Activated CD8-positive, alpha-beta memory T cell treated with anti-CD3 and anti-CD28 coated beads, Interleukin-2, amount 50 U/mL, for 24 hours (primary cell): ENCODE results near the gene ABHD11.
A peak's percentile ranks its signal among the peaks of the same experiment; 100 is the strongest.
"Not testable (repeated sequence)": the region's sequence is repeated elsewhere in the genome, so short reads cannot be mapped to it uniquely, and the experiment has no call there.

Source experiments
- DNase-seq: peaks from one replicate; pipeline ENCODE4 v3.0.0-alpha.2; 2020; ENCODE audit errors: extremely low read depth

ABHD11 gene

DNA sequence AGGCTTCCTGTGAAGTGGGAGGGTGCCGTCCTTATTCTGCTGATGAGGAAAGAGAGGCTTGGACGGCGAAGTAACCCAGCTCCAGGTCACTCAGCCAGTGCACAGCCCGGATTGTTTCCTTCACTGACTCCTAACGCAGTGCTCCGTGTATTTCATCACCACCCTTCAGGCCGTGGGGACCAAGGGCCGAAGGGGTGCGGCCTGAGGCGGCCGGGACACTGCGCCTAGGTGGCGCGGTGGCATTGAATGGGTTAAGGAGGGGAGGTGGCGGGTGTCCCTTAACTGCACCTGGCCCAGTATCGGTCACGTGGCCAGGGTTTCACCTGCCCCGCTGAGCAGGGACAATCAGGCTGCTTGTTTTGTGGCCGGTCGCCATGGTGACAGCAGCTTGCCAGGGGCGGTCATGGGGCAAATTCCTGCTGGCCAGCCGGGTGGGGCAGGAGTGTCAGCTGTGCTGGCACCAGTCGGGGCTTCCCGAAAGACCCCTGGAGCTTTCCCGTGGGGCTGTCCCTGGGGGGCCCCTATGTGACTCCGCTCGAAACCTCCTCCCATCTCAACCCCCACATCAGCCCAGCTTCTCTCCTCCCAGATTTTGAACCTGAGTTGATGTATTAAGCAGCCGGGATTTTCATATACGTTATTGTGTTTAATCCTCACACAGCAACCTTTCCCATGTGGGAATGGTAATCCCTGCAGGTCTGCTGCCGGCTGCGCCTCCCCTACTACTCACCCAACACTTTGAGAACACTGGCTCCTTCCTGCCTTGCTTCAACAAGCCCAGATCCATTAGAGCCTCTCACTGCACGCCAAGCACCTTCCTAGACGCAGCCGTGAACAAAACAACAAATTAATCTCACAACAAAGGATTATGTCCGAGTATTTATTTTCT, 4.4 kb upstream of the ABHD11 start:
- no peak for DNase-seq

DNA sequence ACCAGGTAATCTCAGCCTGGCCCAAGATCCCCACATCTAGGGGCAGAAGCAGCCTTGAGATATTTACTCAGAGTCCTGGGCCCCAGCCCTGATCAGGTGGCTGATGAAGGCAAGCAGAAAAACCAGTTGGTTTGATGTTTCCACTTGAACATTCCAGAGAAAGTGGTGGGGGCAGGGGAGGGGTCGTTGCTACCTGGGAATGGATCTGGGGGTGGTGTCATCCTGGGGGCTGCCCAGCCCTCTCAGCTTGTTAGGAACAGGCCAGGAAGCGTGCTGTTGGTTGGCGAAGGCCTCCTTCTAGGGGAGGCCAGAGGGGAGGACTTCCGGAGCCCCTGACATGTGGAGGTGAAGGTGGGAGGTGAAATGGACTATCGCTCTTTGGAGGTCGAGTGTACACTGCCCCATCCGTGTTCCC, 3.7 kb upstream of the ABHD11 start:
- DNase-seq: no peak

DNA sequence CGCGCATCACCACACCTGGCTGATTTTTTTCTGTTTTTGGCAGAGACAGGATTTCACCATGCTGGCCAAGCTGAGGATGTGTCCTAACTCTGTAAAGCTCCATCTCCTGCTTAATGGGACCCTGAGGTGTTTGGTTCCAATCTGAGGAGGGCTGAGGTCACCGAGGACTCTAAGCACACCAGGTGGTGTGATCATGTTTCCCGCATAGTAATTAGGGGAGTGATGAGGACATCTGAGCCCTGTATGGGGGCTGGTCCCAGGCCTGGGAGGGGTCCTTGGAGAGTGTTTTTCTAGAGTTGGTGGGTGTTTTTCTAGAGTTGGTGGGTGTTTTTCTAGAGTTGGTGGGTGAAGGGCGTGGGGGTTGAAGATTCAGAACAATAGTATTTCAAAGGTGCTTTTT, 3.0 kb upstream of the ABHD11 start:
- no peak for DNase-seq

- DNase-seq: no peak
These were observed 2.2 kb upstream of the ABHD11 start for GRCh38 chr7:73740771-73741170.

GRCh38 chr7:73740212-73740611, 1.6 kb upstream of the ABHD11 start:
- DNase-seq: no peak

DNA sequence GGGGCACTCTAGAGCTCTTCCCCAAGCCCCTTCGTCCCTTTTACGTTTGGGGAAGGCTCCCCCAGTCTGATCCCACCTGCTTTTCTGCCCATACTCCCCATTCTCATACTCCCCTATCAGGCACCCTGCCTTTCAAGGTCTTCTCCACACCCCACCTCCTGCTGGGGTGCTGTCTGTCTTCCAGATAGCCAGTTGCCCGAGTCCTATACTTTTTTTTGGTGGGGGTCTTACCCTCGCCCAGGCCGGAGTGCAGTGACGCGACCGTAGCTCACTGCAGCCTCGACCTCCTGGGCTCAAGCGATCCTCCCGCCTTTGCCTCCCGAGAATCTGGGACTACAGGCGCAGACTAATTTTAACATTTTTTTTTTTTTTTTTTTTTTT, 775 bp upstream of the ABHD11 start:
- no peak for DNase-seq

GRCh38 chr7:73738220-73738611, 386 bp downstream of the ABHD11 start:
- no peak for DNase-seq

DNA sequence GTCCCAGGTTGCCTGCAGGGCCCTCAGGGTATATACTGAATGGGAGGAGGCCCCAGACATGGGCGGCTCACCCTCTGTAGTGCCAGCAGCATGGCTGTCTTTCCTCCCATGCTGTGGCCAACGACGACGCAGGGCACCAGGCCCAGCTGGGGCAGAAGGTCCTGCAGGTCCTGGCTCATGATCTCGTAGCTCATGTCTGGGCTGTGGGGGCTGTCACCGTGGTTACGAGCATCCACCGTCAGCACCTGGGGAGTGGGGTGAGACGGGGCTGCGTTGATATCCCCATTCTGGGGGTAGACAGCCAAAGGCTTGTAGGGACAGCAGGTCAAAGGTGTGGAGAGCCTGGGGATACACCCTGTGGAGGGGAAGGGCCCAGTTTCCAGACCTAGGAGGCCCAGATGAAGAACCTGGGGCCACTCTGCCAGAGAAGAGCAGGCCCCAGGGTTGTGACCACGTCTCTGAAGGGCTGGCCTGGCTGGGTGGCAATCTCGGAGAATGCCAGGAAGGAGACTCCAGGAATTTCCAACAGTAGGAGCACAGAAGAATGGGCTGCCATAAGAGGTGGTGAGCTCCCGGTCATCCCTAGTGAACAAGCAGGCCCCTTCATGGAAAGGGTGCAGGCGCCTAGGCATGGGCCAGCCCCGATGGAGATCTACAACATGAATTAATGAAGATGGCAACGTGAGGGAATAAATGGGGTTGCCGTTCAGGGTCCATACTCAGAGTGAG, 947 bp downstream of the ABHD11 start:
- no peak for DNase-seq

GRCh38 chr7:73736885-73737284, 1.7 kb downstream of the ABHD11 start:
- DNase-seq: no peak

GRCh38 chr7:73735528-73735905, 3.1 kb downstream of the ABHD11 start:
- DNase-seq: no peak

DNA sequence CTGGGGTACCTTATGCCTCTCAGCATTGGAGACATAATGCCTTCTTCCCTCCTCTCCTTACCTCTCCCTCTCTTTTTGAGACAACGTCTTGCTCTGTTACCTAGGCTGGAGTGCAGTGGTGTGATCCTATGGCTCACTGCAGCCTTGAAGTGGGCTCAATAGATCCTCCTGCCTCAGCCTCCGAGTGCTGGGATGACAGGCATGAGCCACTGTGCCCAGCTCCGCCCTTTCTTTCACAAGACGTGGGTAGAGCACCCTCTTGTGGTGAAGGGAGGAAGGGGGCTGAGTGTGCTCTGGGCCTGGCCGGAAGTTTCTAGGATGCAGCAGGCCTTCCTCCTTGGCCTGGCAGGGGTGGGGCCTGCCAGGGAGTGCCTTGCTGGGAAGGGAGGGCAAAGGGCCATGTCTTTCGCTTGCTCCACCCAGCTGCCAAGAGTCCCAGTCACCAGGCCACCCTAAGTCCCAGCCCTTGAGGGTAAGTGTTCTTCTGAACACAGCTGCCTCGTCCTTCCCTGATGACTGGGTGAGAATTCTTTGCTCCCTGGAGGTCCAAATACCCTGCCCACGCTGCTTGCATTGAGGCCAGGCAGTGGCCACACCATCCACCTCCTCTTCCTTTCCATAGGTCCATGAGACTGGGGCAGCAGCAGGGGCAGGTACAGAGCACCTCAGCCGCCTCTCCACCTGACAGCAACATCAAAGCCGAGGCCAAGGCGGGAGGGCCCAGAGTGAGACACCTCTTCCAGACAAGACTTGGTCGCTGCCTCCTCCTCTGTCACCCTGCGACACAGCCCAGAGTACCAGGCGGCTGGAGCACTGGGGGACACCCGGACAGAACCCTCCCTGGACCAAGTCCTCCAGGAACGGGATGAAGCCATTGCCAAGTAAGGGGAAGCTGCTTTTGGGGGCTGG, 3.7 kb downstream of the ABHD11 start:
- peak; percentile 64 for DNase-seq

- no peak for DNase-seq
These were observed 6.2 kb downstream of the ABHD11 start for GRCh38 chr7:73732397-73732796.

DNA sequence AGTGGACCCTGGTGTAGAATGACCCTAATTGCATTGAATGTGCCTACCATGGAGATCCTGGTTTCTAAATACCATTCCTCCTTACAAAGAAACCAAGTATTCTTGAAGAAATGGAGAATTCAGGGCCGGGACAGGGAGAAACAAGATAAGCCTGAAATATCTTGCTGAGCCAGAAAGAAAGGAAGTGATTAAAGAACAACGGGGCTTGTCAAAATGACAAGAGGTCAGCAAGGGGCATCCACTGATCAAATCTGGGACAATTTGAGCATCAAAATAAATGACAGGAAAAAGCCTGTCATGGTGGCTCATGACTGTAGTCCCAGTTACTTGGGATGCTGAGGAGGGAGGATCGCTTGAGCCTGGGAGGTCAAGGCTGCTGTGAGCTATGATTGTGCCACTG, 8.1 kb downstream of the ABHD11 start:
- no peak for DNase-seq

DNA sequence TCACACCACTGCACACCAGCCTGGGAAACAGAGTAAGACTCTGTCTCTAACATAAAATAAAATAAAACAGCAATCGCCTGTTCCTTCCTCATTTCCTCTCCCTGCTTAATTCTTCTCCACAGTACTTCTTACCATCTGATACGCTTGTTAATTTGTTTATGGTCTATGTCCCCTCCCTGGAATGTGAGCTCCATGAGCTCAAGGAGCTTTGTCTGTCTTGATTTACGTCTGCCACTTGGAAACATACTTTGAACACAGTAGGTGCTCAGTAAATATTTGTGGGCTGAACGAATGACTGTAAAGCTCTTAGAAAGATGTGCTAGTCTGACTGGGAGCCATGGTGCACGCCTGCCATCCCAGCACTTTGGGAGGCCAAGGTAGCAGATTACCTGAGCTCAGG, 10.1 kb downstream of the ABHD11 start:
- DNase-seq: no peak

- no peak for DNase-seq
These were observed 10.7 kb downstream of the ABHD11 start for GRCh38 chr7:73727952-73728351.

- DNase-seq: no peak
These were observed 12.5 kb downstream of the ABHD11 start for GRCh38 chr7:73726083-73726466.

GRCh38 chr7:73723813-73724212, 14.8 kb downstream of the ABHD11 start:
- DNase-seq: no peak

DNA sequence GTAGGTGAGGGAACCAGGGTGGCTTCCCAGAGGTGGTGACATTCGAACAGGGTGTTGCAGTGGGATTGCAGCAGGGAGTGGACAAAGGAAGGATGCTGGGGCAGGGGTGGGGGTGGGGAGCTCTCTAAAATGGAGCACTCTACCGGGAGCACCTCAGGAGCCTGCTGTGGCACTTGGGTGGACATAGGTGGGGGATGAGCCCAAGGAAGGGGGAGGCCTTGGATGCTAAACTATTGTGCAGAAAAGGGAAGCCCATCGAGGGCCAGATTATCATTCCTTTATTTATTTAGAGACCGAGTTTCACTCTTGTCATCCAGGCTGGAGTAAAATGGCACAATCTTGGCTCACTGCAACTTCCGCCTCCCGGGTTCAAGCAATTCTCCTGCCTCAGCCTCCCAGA, 15.8 kb downstream of the ABHD11 start:
- DNase-seq: no peak

- DNase-seq: not testable (repeated sequence)
These were observed 16.4 kb downstream of the ABHD11 start for GRCh38 chr7:73722182-73722581.

- no peak for DNase-seq
These were observed 17.2 kb downstream of the ABHD11 start for GRCh38 chr7:73721377-73721817.

DNA sequence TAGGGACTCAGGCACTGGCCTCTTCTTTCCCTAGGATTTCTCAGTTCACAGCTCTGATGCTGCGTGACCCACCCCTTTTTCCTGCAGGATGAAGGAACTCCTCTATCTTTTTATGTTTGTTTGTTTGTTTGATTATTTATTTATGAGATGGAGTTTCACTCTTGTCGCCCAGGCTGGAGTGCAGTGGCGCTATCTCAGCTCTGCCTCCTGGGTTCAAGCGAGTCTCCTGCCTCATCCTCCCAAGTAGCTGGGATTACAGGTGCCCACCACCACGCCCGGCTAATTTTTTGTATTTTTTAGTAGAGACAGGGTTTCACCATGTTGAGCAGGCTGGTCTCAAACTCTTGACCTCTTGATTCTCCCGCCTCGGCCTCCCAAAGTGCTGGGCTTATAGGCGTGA, 18.2 kb downstream of the ABHD11 start:
- not testable (repeated sequence) for DNase-seq

DNA sequence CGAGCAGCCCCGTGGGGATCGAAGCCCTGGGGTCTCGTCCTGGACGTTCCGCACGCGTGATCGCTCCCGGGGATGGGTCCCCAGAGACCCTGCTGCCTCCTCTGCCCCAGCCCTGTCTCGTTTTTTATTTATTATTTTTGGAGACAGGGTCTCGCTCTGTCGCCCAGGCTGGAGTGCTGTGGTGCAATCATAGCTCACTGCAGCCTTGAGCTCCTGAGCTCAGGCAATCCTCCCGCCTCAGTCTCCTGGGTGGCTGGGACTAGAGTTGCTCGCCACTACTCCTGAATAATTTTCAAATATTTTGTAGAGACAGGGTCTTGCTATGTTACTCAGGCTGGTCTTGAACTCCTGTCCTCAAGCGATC, 18.8 kb downstream of the ABHD11 start:
- DNase-seq: no peak
